ENCODE measurements around the gene SMKR1. TPM values are rescaled to one million over a fixed set of nuclear protein-coding genes. Genes with fewer than 3 reads are reported as not detected.

The SMKR1 gene
- polyA plus RNA-seq, 3 donors = not detected

- Histone ChIP-seq H4K20me1 (ENCODE audit: insufficient read depth, low read length) (no peaks in the 10 kb centered on the region), H3K9me3 (replicated peaks in 1 of 2; ENCODE audit: control insufficient read depth in 1 of 2, insufficient read depth in 1 of 2, low read length in 2 of 2) (no peaks in the 10 kb centered on the region), H3K4me3 (replicated peaks in 1 of 3; ENCODE audit: low read depth in 2 of 3, low read length in 3 of 3) (no peak overlapping the region), H3K4me2 (replicated peaks; ENCODE audit: extremely low read depth, low read length, poor library complexity, severe bottlenecking) (no peak overlapping the region), H3K27me3 (ENCODE audit: control insufficient read depth in 2 of 2, insufficient read depth in 2 of 2, low read length in 2 of 2) (peaks cover 0 to 15% of the 10 kb centered on the region in 2 donors), H2AFZ (ENCODE audit: insufficient read depth, low read depth, low read length, poor library complexity, severe bottlenecking) (no peak overlapping the region), H3K4me1 (ENCODE audit: control insufficient read depth in 1 of 2, insufficient read depth in 2 of 2, low read length in 2 of 2) (peaks cover 15 to 16% of the 10 kb centered on the region in 2 donors), H3K36me3 (replicated peaks in 1 of 2; ENCODE audit: control insufficient read depth in 1 of 2, insufficient read depth in 2 of 2, low read length in 2 of 2) (no peaks in the 10 kb centered on the region), H3K79me2 (ENCODE audit: insufficient read depth, low read length) (no peaks in the 10 kb centered on the region), H3K9ac (ENCODE audit: insufficient read depth, low read length, poor library complexity, severe bottlenecking) (no peak overlapping the region), H3K27ac (ENCODE audit: low read depth in 1 of 2, low read length in 2 of 2) (no peak overlapping the region)
- TF ChIP-seq CTCF (IDR thresholded peaks at IDR 0.05) = no peak
- peaks cover 0 to 1% (median 0%) of the 10 kb centered on the region in 7 donors for H3K9me3 Mint-ChIP-seq
- no peak for DNase-seq
- no peak overlapping the region for H3K27ac Mint-ChIP-seq
- H3K4me3 Mint-ChIP-seq = no peak overlapping the region
- no peaks in the 10 kb centered on the region for H3K4me1 Mint-ChIP-seq
- peaks cover 7 to 10% of the 10 kb centered on the region in 2 donors for H3K36me3 Mint-ChIP-seq
- intact Hi-C loops (cut with micrococcal nuclease) = no loop called here
- peaks cover 0 to 17% (median 6%) of the 10 kb centered on the region in 3 donors for H3K27me3 Mint-ChIP-seq (ENCODE audit: low read depth in 3 of 3)
- WGBS (ENCODE audit: insufficient coverage) = no CpG with 5 or more reads among the region's 5 CpGs
Measured at GRCh38 chr7:129458171-129458570, 44.2 kb upstream of the SMKR1 start.

DNA sequence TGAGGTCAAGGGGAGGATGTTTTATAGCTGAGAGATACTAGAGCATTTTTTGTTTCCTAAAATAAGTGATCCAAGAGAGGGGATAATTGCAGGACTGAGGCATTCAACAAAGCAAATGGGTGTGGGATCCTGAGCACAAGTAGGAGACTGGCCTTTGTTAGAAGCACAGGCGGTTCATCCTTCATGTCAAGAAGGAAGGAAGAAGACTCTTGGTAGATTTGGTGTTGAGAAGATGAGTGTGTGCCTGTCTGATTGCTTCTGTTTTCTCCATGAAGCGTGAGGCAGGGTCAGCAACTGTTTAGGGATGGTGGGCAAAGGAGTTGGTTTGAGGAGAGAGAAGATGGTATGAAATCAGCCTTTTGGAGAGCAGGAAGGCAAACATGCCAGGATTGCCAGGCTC lies 40.5 kb upstream of the SMKR1 start:
- H3K27me3 ChIP-seq (ENCODE audit: control insufficient read depth in 2 of 2, insufficient read depth in 2 of 2, low read length in 2 of 2) = peaks cover 2 to 28% of the 10 kb centered on the region in 2 donors
- WGBS (ENCODE audit: insufficient coverage) = 83% methylated on average over 2 of the region's 2 CpGs
- intact Hi-C loops (cut with micrococcal nuclease) = no loop called here

More for the DNA sequence above, 40.5 kb upstream of the SMKR1 start:
- Mint-ChIP-seq H3K27ac (no peak overlapping the region), H3K4me3 (no peak overlapping the region), H3K36me3 (peaks cover 7 to 12% of the 10 kb centered on the region in 2 donors), H3K27me3 (ENCODE audit: low read depth in 3 of 3) (peaks cover 9 to 23% (median 13%) of the 10 kb centered on the region in 3 donors), H3K9me3 (peaks cover 0 to 1% (median 0%) of the 10 kb centered on the region in 7 donors), H3K4me1 (peaks cover 2% of the 10 kb centered on the region)
- no peaks in the 10 kb centered on the region for H4K20me1 ChIP-seq (ENCODE audit: insufficient read depth, low read length)
- H3K79me2 ChIP-seq (ENCODE audit: insufficient read depth, low read length) = no peaks in the 10 kb centered on the region
- no peak overlapping the region for H3K4me2 ChIP-seq (replicated peaks; ENCODE audit: extremely low read depth, low read length, poor library complexity, severe bottlenecking)
- TF ChIP-seq CTCF (IDR thresholded peaks at IDR 0.05) = no peak
- no peak overlapping the region for H3K9ac ChIP-seq (ENCODE audit: insufficient read depth, low read length, poor library complexity, severe bottlenecking)
- peaks cover 23 to 25% of the 10 kb centered on the region in 2 donors for H3K4me1 ChIP-seq (ENCODE audit: control insufficient read depth in 1 of 2, insufficient read depth in 2 of 2, low read length in 2 of 2)
- no peaks in the 10 kb centered on the region for H3K36me3 ChIP-seq (replicated peaks in 1 of 2; ENCODE audit: control insufficient read depth in 1 of 2, insufficient read depth in 2 of 2, low read length in 2 of 2)
- no peak overlapping the region for H3K4me3 ChIP-seq (replicated peaks in 1 of 3; ENCODE audit: low read depth in 2 of 3, low read length in 3 of 3)
- DNase-seq = no peak
- H2AFZ ChIP-seq (ENCODE audit: insufficient read depth, low read depth, low read length, poor library complexity, severe bottlenecking) = no peak overlapping the region
- H3K9me3 ChIP-seq (replicated peaks in 1 of 2; ENCODE audit: control insufficient read depth in 1 of 2, insufficient read depth in 1 of 2, low read length in 2 of 2) = no peaks in the 10 kb centered on the region
- no peak overlapping the region for H3K27ac ChIP-seq (ENCODE audit: low read depth in 1 of 2, low read length in 2 of 2)
